Lung (tissue), 12 donors: ENCODE measurements around the gene ARSG. TPM values are rescaled to one million over a fixed set of nuclear protein-coding genes. Genes with fewer than 3 reads are reported as not detected.

Experiments
- ATAC-seq: fragments of 200-7000 bp; cut with Tn5 transposase; one replicate; pipeline ENCODE4 v1.9.1; 2020; ENCODE audit warnings: moderate number of reproducible peaks; ENCODE audit not compliant: insufficient read depth, low FRiP score
- DNase-seq, 3 donors: peaks; one replicate each; pipeline ENCODE4 v3.0.0-alpha.2; 2013 to 2017
- H3K27ac ChIP-seq, 2 donors: one replicate each; pipeline ENCODE4 v1.5.1; 2013; ENCODE audit warnings: mild to moderate bottlenecking in 2 of 2, moderate library complexity in 2 of 2, control low read depth in 1 of 2, inconsistent platforms in 1 of 2, low read depth in 1 of 2, low read length in 1 of 2
- H3K27me3 ChIP-seq, 3 donors: one replicate each; pipeline ENCODE4 v1.5.1; 2013; ENCODE audit warnings: low read length in 2 of 3; ENCODE audit not compliant: control insufficient read depth in 3 of 3, insufficient read depth in 3 of 3
- H3K36me3 ChIP-seq, 4 donors: one replicate each; pipeline ENCODE4 v1.5.1; 2013; ENCODE audit warnings: low read length in 4 of 4, mild to moderate bottlenecking in 1 of 4, moderate library complexity in 1 of 4; ENCODE audit not compliant: control insufficient read depth in 4 of 4, insufficient read depth in 4 of 4
- H3K4me1 ChIP-seq, 5 donors: one replicate each; pipeline ENCODE4 v1.5.1; 2013; ENCODE audit warnings: low read length in 5 of 5, mild to moderate bottlenecking in 2 of 5, moderate library complexity in 1 of 5; ENCODE audit not compliant: control insufficient read depth in 5 of 5, insufficient read depth in 5 of 5
- H3K4me3 ChIP-seq: one replicate; pipeline ENCODE4 v1.5.1; 2013; ENCODE audit warnings: mild to moderate bottlenecking, control low read depth, moderate library complexity
- H3K9ac ChIP-seq, 2 donors: one replicate each; pipeline ENCODE4 v1.5.1; 2013; ENCODE audit warnings: low read length in 2 of 2, control low read depth in 1 of 2; ENCODE audit not compliant: insufficient read depth in 1 of 2
- H3K9me3 ChIP-seq, 4 donors: one replicate each; pipeline ENCODE4 v1.5.1; 2013; ENCODE audit warnings: low read length in 3 of 4, mild to moderate bottlenecking in 1 of 4, moderate library complexity in 1 of 4; ENCODE audit not compliant: control insufficient read depth in 4 of 4, insufficient read depth in 3 of 4
- WGBS, 2 donors: extraction: QIAGEN DNeasy Blood & Tissue Kit; methylation state at CpG; one replicate each; pipeline ENCODE4 v1.1.7; 2013; 5-methylcytosine and 5-hydroxymethylcytosine counted together
- polyA plus RNA-seq, 2 donors: library from polyadenylated mRNA; stranded (reverse); fragments of 200-250 nt; gene quantifications; one replicate each; pipeline ENCODE4 v1.2.1, GENCODE V29; 2013
- total RNA-seq, 2 donors: library from RNA; depleted of rRNA in 1 of 2; stranded (reverse); fragments of >200 nt in 1 of 2; gene quantifications; one replicate each; pipeline ENCODE4 v1.2.1, GENCODE V29; 2014 to 2021
- TF ChIP-seq, protein P1 (sequence below): IDR thresholded peaks from 2 replicates; pipeline ENCODE4 v1.5.1; 2012; ENCODE audit warnings: mild to moderate bottlenecking; ENCODE audit errors: control extremely low read depth, extremely low read depth
- donor health status: control.
- donor health status: control.
- donor health status: Bipolar disorder and iron deficiency.
- donor health status: healthy.
- donor health status: DM: yes; HTN: yes; CAD: no.

ARSG gene
- total and polyA plus RNA-seq, 4 donors = 1.5 to 9.3 (median 4.3) TPM

DNA sequence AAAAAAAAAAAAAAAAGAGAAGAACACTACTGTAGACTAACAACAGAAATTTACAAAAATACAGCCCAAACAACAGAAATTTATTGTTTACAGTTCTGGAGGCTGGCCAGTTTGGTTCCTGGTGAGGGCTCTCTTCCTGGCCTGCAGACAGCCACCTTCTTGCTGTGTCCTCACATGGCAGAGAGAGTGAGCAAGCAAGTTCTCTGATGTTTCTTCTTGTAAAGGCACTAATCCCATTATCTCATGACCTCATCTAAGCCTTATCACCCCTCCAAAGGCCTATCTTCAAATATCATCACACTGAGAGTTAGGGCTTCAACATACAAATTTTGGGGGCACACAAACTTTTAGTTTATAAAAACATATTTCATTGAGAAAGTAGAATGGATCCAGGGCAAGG is 7.3 kb downstream of the ARSG start:
- H3K36me3 ChIP-seq = no peaks in the 10 kb centered on the region
- ATAC-seq (no peak), DNase-seq (no peak)
- no peak overlapping the region for H3K27ac ChIP-seq
- H3K4me1 ChIP-seq = peaks cover 0 to 5% (median 0%) of the 10 kb centered on the region in 5 donors
- H3K27me3 ChIP-seq = peaks cover 0 to 15% (median 14%) of the 10 kb centered on the region in 3 donors
- no peak overlapping the region for H3K9ac ChIP-seq
- TF ChIP-seq, protein P1, sequence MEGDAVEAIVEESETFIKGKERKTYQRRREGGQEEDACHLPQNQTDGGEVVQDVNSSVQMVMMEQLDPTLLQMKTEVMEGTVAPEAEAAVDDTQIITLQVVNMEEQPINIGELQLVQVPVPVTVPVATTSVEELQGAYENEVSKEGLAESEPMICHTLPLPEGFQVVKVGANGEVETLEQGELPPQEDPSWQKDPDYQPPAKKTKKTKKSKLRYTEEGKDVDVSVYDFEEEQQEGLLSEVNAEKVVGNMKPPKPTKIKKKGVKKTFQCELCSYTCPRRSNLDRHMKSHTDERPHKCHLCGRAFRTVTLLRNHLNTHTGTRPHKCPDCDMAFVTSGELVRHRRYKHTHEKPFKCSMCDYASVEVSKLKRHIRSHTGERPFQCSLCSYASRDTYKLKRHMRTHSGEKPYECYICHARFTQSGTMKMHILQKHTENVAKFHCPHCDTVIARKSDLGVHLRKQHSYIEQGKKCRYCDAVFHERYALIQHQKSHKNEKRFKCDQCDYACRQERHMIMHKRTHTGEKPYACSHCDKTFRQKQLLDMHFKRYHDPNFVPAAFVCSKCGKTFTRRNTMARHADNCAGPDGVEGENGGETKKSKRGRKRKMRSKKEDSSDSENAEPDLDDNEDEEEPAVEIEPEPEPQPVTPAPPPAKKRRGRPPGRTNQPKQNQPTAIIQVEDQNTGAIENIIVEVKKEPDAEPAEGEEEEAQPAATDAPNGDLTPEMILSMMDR = no peak
- H3K4me3 ChIP-seq = no peak overlapping the region
- H3K9me3 ChIP-seq = no peaks in the 10 kb centered on the region

DNA sequence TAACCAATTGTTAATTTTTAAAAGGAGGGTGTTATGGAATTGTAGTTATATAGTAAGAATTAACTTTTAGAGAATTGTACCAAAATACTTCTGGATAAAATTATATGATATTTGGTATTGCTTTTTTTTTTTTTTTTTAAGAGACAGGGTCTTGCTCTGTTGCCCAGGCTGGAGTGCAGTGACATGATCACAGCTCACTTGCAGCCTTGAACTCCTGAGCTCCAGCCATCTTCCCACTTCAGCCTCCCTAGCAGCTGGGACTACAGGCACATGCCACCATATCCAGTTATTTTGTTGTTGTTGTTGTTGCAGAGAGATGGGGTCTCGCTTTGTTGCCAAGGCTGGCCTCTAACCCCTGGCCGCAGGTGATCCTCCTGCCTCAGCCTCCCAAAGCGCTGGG is 8.5 kb downstream of the ARSG start:
- TF ChIP-seq, protein P1 = no peak
- ATAC-seq = no peak
- Histone ChIP-seq H3K36me3 (no peaks in the 10 kb centered on the region), H3K27ac (no peak overlapping the region), H3K4me1 (peaks cover 0 to 5% (median 0%) of the 10 kb centered on the region in 5 donors), H3K9me3 (no peaks in the 10 kb centered on the region), H3K27me3 (peaks cover 0 to 5% (median 3%) of the 10 kb centered on the region in 3 donors), H3K9ac (no peak overlapping the region), H3K4me3 (no peak overlapping the region)
- DNase-seq = no peak
- 97 to 100% methylated on average over 3 of the region's 3 CpGs for WGBS, 2 donors

DNA sequence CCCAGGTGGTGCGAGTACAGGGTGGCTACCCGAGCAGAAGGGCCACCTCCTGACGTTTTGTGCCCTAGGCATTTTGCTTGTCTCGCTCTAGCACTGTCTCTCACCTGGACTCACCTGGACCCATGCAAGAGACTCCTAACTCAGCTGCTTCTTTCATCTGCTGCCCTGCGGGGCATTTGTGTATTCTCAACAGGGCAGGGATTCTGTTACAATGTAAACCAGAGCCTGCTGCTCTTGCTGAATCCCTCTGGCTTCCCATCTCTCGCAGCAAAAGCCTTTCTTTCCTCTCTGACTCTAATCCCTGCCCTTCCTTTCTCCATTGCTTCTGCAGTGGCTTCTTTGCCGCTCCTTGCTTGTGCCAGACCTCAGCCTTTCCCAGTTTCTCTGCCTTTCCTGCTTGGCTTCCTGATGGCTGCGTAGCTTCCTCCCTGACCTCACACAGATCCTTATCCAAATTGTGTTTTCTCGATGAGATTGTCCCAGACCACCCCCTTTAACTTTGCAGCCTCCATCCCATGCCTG is 10.2 kb downstream of the ARSG start:
- H3K36me3 ChIP-seq = no peaks in the 10 kb centered on the region
- H3K4me3 ChIP-seq = no peak overlapping the region
- WGBS, 2 donors = 69 to 78% methylated on average over 9 of the region's 9 CpGs
- no peak overlapping the region for H3K27ac ChIP-seq
- H3K4me1 ChIP-seq = peaks cover 0 to 5% (median 0%) of the 10 kb centered on the region in 5 donors
- TF ChIP-seq, protein P1 = no peak
- H3K27me3 ChIP-seq = no peaks in the 10 kb centered on the region
- DNase-seq (no peak), ATAC-seq (no peak)
- H3K9ac ChIP-seq = no peak overlapping the region
- H3K9me3 ChIP-seq = no peaks in the 10 kb centered on the region

- Histone ChIP-seq H3K36me3 (no peaks in the 10 kb centered on the region), H3K27ac (no peak overlapping the region), H3K27me3 (no peaks in the 10 kb centered on the region), H3K4me1 (peaks cover 0 to 5% (median 0%) of the 10 kb centered on the region in 5 donors), H3K9me3 (no peaks in the 10 kb centered on the region), H3K4me3 (no peak overlapping the region), H3K9ac (no peak overlapping the region)
- ATAC-seq (no peak), DNase-seq (no peak)
- 86 to 87% methylated on average over 10 of the region's 10 CpGs for WGBS, 2 donors
- TF ChIP-seq, protein P1 = no peak
Measured at GRCh38 chr17:68302066-68302564, 10.8 kb downstream of the ARSG start.
